ENCODE results near the gene AIPL1.
A peak's percentile ranks its signal among the peaks of the same experiment; 100 is the strongest.

Gene AIPL1

GRCh38 chr17:6457688-6458459 lies 23.0 kb upstream of the AIPL1 start (continued):
- no peak for TF ChIP-seq PATZ1 (CRISPR knock-in tag; IDR thresholded peaks at IDR 0.05; ENCODE audit: borderline replicate concordance)

- peak; percentile 58 for ATAC-seq
- no peak for TF ChIP-seq ESRRG (CRISPR knock-in tag; IDR thresholded peaks at IDR 0.05)
- TF ChIP-seq TSHZ2 (CRISPR knock-in tag; IDR thresholded peaks at IDR 0.05) = no peak
- no peak for TF ChIP-seq SNAI2 (CRISPR knock-in tag; IDR thresholded peaks at IDR 0.05)
- TF ChIP-seq POU6F1 (CRISPR knock-in tag; IDR thresholded peaks at IDR 0.05; ENCODE audit: borderline replicate concordance, low read depth) = no peak
- TF ChIP-seq TOX (CRISPR knock-in tag; IDR thresholded peaks at IDR 0.05; ENCODE audit: borderline replicate concordance) = no peak
- no peak for TF ChIP-seq CREB5 (CRISPR knock-in tag; IDR thresholded peaks at IDR 0.05; ENCODE audit: low read depth)
- TF ChIP-seq PATZ1 (CRISPR knock-in tag; IDR thresholded peaks at IDR 0.05; ENCODE audit: borderline replicate concordance) = no peak
- no peak for TF ChIP-seq ISL1 (CRISPR knock-in tag; IDR thresholded peaks at IDR 0.05)
- TF ChIP-seq ZC3H10 (CRISPR knock-in tag; IDR thresholded peaks at IDR 0.05) = no peak
- no peak for TF ChIP-seq CSDC2 (CRISPR knock-in tag; IDR thresholded peaks at IDR 0.05)
- TF ChIP-seq ZFP3 (CRISPR knock-in tag; IDR thresholded peaks at IDR 0.05) = no peak
Observed at GRCh38 chr17:6456914-6457687, 22.2 kb upstream of the AIPL1 start.

- TF ChIP-seq ZNF70 (CRISPR knock-in tag; IDR thresholded peaks at IDR 0.05) (no peak), PATZ1 (CRISPR knock-in tag; IDR thresholded peaks at IDR 0.05; ENCODE audit: borderline replicate concordance) (no peak), ARNTL (CRISPR knock-in tag; IDR thresholded peaks at IDR 0.05; ENCODE audit: borderline replicate concordance, low read depth) (no peak), ESRRG (CRISPR knock-in tag; IDR thresholded peaks at IDR 0.05) (no peak), CSRNP3 (CRISPR knock-in tag; IDR thresholded peaks at IDR 0.05) (no peak), CSDC2 (CRISPR knock-in tag; IDR thresholded peaks at IDR 0.05) (no peak), RARB (CRISPR knock-in tag; IDR thresholded peaks at IDR 0.05) (no peak)
- ATAC-seq = no peak
Observed at GRCh38 chr17:6456321-6456720, 21.4 kb upstream of the AIPL1 start.
